ENCODE results near the gene SERTAD1.

SERTAD1 gene

DNA sequence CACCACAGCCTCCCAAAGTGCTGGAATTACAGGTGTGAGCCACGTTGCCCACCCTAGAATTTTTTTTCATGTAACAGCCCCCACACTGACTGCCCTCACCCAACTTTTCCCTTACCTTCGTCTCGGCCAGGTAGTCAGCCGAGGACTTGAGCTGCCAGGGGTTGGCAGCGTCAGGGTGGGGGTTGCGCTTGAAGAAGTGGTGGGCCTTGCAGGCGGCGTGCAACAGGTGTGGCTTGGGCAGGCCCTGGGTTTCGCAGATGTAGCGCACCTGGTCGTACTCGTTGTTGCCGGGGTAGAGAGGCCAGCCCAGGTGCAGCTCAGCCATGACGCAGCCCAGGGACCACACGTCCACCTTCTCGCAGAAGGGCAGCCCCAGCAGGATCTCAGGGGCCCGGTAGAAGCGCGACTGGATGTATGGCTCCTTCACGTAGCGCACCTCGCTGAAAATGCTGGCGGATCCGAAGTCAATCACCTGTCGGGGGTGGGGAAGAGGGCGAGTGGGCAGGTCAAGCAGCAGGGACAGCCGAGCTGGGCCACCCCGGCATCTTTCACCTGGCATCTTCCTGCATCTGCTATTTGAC is 42.0 kb downstream of the SERTAD1 start:
- H3F3A ChIP-seq (ENCODE audit: insufficient read depth) = no peaks in the 10 kb centered on the region

DNA sequence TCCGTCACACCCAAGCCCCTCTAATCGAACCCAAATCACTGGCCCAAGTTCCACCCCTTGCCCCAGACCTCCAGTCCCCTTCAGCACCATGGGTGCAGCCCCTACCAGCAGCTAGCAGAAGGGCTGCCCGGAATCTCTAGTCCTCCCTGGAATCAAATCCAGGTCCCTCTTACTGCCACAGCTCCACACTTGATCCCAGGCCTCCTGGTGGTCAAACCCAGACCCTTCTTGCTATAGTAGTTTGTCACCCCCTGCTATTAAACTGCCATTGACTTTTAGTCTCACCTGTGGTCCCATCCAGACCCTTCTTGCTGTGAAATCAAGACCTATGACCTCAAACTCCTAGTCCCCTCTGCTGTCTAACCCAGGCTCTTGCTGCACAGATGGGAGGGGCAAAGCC is 44.5 kb downstream of the SERTAD1 start:
- Histone ChIP-seq H3F3A (ENCODE audit: insufficient read depth) (no peaks in the 10 kb centered on the region), H2AFZ (ENCODE audit: low read depth, low read length, severe bottlenecking) (no peak overlapping the region), H3K4me2 (ENCODE audit: low read depth, low read length, poor library complexity, severe bottlenecking) (no peak overlapping the region), H3K36me3 (ENCODE audit: low read length) (no peaks in the 10 kb centered on the region), H3K9me3 (ENCODE audit: insufficient read depth, low read length) (no peaks in the 10 kb centered on the region), H3K79me2 (ENCODE audit: insufficient read depth, low read length) (no peaks in the 10 kb centered on the region), H3K27ac (ENCODE audit: low read depth, low read length) (no peak overlapping the region), H4K20me1 (ENCODE audit: low read depth, low read length) (no peaks in the 10 kb centered on the region), H3K27me3 (ENCODE audit: low read length) (no peaks in the 10 kb centered on the region), H3K4me3 (ENCODE audit: insufficient read depth, low read length, poor library complexity, severe bottlenecking) (no peak overlapping the region), H3K9me2 (replicated peaks; ENCODE audit: insufficient read depth, low read length) (no peaks in the 10 kb centered on the region), H3K9ac (ENCODE audit: low read length) (no peak overlapping the region)
- TF ChIP-seq EZH2phosphoT487 (conservative IDR thresholded peaks at IDR 0.05; ENCODE audit: low read length) = no peak
- TF ChIP-seq, protein P1, sequence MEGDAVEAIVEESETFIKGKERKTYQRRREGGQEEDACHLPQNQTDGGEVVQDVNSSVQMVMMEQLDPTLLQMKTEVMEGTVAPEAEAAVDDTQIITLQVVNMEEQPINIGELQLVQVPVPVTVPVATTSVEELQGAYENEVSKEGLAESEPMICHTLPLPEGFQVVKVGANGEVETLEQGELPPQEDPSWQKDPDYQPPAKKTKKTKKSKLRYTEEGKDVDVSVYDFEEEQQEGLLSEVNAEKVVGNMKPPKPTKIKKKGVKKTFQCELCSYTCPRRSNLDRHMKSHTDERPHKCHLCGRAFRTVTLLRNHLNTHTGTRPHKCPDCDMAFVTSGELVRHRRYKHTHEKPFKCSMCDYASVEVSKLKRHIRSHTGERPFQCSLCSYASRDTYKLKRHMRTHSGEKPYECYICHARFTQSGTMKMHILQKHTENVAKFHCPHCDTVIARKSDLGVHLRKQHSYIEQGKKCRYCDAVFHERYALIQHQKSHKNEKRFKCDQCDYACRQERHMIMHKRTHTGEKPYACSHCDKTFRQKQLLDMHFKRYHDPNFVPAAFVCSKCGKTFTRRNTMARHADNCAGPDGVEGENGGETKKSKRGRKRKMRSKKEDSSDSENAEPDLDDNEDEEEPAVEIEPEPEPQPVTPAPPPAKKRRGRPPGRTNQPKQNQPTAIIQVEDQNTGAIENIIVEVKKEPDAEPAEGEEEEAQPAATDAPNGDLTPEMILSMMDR (IDR thresholded peaks at IDR 0.05; ENCODE audit: insufficient read depth, low read length, poor library complexity, severe bottlenecking) = no peak

More for the DNA sequence above, 42.0 kb downstream of the SERTAD1 start:
- no peaks in the 10 kb centered on the region for H3K27me3 ChIP-seq (ENCODE audit: low read length)
- H3K4me3 ChIP-seq (ENCODE audit: insufficient read depth, low read length, poor library complexity, severe bottlenecking) = no peak overlapping the region
- H2AFZ ChIP-seq (ENCODE audit: low read depth, low read length, severe bottlenecking) = no peak overlapping the region
- H3K4me2 ChIP-seq (ENCODE audit: low read depth, low read length, poor library complexity, severe bottlenecking) = no peak overlapping the region
- H3K36me3 ChIP-seq (ENCODE audit: low read length) = no peaks in the 10 kb centered on the region
- no peaks in the 10 kb centered on the region for H3K79me2 ChIP-seq (ENCODE audit: insufficient read depth, low read length)
- no peak overlapping the region for H3K27ac ChIP-seq (ENCODE audit: low read depth, low read length)
- H3K9me3 ChIP-seq (ENCODE audit: insufficient read depth, low read length) = no peaks in the 10 kb centered on the region
- TF ChIP-seq, protein P1 (IDR thresholded peaks at IDR 0.05; ENCODE audit: insufficient read depth, low read length, poor library complexity, severe bottlenecking) = no peak
- no peak for TF ChIP-seq EZH2phosphoT487 (conservative IDR thresholded peaks at IDR 0.05; ENCODE audit: low read length)
- H3K9me2 ChIP-seq (replicated peaks; ENCODE audit: insufficient read depth, low read length) = no peaks in the 10 kb centered on the region
- H3K9ac ChIP-seq (ENCODE audit: low read length) = no peak overlapping the region
- no peaks in the 10 kb centered on the region for H4K20me1 ChIP-seq (ENCODE audit: low read depth, low read length)

DNA sequence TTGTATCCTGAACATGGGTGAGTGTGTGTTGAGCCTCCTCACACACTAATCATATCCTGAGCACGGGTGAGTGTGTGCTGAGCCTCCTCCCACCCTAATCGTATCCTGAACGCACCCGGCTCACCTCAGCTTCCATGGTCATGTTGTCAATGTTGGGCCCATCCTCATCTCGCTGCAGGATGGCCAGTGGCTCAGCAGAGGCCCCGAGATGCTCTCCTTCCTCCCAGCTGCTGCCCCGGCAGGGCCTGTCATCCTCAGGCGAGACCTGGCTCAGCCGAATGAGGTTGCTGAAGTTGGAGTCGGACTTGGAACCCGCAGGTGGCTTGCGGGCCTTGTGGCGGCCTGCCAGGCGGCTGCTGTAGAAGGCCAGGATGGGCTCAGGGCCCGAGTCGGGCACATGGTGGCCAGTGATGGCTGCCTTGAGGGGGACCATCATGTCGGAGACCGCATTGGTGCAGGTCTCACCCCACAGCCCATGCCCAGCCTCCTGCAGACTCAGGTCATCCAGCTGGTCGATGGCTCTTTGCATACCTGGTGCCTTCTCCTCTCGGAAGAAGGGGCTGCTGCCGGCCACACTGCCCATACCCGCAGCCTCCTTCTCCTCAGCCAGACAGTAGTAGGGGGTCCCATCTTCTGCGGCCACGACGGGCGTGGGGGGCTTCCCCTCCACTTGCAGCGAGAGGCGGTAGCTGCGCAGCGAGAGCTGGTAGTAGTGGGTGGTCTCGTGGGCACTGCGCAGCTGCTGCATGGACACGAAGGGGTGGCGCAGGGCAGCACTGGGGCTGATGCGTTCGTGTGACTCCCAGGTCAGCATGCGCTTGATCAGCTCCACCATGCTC is 45.4 kb downstream of the SERTAD1 start:
- Histone ChIP-seq H3K27ac (ENCODE audit: low read depth, low read length) (no peak overlapping the region), H3K4me3 (ENCODE audit: insufficient read depth, low read length, poor library complexity, severe bottlenecking) (no peak overlapping the region), H3K79me2 (ENCODE audit: insufficient read depth, low read length) (no peaks in the 10 kb centered on the region), H3K9me3 (ENCODE audit: insufficient read depth, low read length) (no peaks in the 10 kb centered on the region), H3K36me3 (ENCODE audit: low read length) (no peaks in the 10 kb centered on the region), H2AFZ (ENCODE audit: low read depth, low read length, severe bottlenecking) (no peak overlapping the region), H4K20me1 (ENCODE audit: low read depth, low read length) (no peaks in the 10 kb centered on the region), H3K4me2 (ENCODE audit: low read depth, low read length, poor library complexity, severe bottlenecking) (no peak overlapping the region), H3K9me2 (replicated peaks; ENCODE audit: insufficient read depth, low read length) (no peaks in the 10 kb centered on the region), H3F3A (ENCODE audit: insufficient read depth) (no peaks in the 10 kb centered on the region), H3K9ac (ENCODE audit: low read length) (no peak overlapping the region), H3K27me3 (ENCODE audit: low read length) (no peaks in the 10 kb centered on the region)
- TF ChIP-seq EZH2phosphoT487 (conservative IDR thresholded peaks at IDR 0.05; ENCODE audit: low read length) = no peak
- TF ChIP-seq, protein P1 (IDR thresholded peaks at IDR 0.05; ENCODE audit: insufficient read depth, low read length, poor library complexity, severe bottlenecking) = no peak

Measured in SU-DHL-6 (cell line).